ENCODE measurements around the gene BATF. TPM values are rescaled to one million over a fixed set of nuclear protein-coding genes. Genes with fewer than 3 reads are reported as not detected.

BATF gene
- total RNA-seq, 1 experiment from 2014 or later, result not detected

DNA sequence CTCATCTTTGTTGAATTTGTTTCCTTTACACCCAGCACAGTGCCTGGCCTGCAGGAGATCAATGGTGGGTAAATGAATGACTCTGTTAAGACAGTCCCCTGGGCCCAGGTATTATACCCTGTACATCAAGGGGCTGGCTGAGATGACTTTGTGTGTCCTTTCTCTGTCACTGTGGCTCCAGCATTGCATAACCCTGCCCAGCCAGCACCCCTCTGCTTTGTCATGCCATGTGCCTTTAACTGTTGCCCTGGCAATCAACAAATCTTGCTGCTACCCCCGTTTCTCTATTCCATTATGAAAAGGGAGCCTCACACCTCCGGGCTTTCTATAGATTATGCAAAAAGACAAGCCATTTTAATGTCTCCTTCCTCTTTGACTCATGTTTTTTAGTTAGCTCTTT, 48.5 kb downstream of the BATF start:
- Histone ChIP-seq H3K9me3 (ENCODE audit: control insufficient read depth, insufficient read depth, low read depth, low read length) (no peaks in the 10 kb centered on the region), H3K27me3 (ENCODE audit: control insufficient read depth, insufficient read depth, low read length) (no peaks in the 10 kb centered on the region), H3K27ac (ENCODE audit: low read length) (no peak overlapping the region), H3K4me1 (ENCODE audit: control insufficient read depth, insufficient read depth, low read length) (no peaks in the 10 kb centered on the region), H3K4me3 (ENCODE audit: low read depth in 2 of 2, low read length in 2 of 2) (no peak overlapping the region), H3K36me3 (ENCODE audit: control insufficient read depth, insufficient read depth, low read length) (no peaks in the 10 kb centered on the region)
- ATAC-seq (no peak), DNase-seq (ENCODE audit: low read depth, low spot score) (no peak)
- no TSS peak for BruUV-seq (replicated peaks)
- intact Hi-C loops (cut with micrococcal nuclease; ENCODE audit: unreplicated experiment) (no loop called here), in situ Hi-C loops (cut with HindIII; ENCODE audit: low pct_unique_long_range_greater_than_20kb, low sequenced_read_pairs) (no loop called here)
- TF ChIP-seq SIN3A (IDR thresholded peaks at IDR 0.05; ENCODE audit: borderline replicate concordance, insufficient read depth, low read depth, low read length) (no peak), POLR2AphosphoS5 (IDR thresholded peaks at IDR 0.05; ENCODE audit: low read depth, low read length) (no peak)
- TF ChIP-seq, protein P1, sequence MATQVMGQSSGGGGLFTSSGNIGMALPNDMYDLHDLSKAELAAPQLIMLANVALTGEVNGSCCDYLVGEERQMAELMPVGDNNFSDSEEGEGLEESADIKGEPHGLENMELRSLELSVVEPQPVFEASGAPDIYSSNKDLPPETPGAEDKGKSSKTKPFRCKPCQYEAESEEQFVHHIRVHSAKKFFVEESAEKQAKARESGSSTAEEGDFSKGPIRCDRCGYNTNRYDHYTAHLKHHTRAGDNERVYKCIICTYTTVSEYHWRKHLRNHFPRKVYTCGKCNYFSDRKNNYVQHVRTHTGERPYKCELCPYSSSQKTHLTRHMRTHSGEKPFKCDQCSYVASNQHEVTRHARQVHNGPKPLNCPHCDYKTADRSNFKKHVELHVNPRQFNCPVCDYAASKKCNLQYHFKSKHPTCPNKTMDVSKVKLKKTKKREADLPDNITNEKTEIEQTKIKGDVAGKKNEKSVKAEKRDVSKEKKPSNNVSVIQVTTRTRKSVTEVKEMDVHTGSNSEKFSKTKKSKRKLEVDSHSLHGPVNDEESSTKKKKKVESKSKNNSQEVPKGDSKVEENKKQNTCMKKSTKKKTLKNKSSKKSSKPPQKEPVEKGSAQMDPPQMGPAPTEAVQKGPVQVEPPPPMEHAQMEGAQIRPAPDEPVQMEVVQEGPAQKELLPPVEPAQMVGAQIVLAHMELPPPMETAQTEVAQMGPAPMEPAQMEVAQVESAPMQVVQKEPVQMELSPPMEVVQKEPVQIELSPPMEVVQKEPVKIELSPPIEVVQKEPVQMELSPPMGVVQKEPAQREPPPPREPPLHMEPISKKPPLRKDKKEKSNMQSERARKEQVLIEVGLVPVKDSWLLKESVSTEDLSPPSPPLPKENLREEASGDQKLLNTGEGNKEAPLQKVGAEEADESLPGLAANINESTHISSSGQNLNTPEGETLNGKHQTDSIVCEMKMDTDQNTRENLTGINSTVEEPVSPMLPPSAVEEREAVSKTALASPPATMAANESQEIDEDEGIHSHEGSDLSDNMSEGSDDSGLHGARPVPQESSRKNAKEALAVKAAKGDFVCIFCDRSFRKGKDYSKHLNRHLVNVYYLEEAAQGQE (IDR thresholded peaks at IDR 0.05; ENCODE audit: insufficient read depth in 1 of 2, low read depth in 2 of 2, low read length in 1 of 2), result no peak
- ChIA-PET POLR2A (interaction anchor here (0.7 kb wide), 1 partner anchor 91 kb away, joined by 3 read pairs; no protein-coding TSS in a partner anchor), CTCF (no interaction called here)

DNA sequence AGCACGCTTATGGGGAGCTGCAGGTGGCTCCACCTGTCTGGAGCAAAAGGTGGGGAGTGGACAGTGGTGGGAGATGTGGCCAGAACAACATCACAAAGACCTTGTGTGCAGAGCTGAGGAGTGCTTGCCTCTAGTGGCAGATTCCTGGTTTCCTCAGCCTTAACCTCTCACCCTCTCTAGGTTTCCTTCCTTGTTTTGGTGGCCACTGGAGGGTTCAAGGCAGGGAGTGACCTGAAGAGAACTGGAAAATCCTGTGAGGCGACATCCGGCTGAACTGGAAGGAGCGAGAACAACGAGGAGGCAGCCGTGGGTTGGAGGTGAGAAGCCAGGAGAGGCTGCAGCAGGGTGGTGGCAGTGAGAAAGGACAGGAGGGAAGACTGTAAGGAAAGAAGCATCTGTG, 49.8 kb downstream of the BATF start:
- no peak overlapping the region for H3K27ac ChIP-seq (ENCODE audit: low read length)
- no peaks in the 10 kb centered on the region; the same call in 1 of the 2 replicates for H3K4me1 ChIP-seq (ENCODE audit: control insufficient read depth, insufficient read depth, low read length)
- in situ Hi-C loops (cut with HindIII; ENCODE audit: low pct_unique_long_range_greater_than_20kb, low sequenced_read_pairs), result no loop called here
- ChIA-PET POLR2A (no interaction called here), CTCF (no interaction called here)
- TF ChIP-seq TCF7L2 (IDR thresholded peaks at IDR 0.05; ENCODE audit: low read depth, low read length), result no peak
- TF ChIP-seq, protein P1 (IDR thresholded peaks at IDR 0.05; ENCODE audit: insufficient read depth in 1 of 2, low read depth in 2 of 2, low read length in 1 of 2), result no peak
- no peak for TF ChIP-seq SIN3A (IDR thresholded peaks at IDR 0.05; ENCODE audit: borderline replicate concordance, insufficient read depth, low read depth, low read length)
- TF ChIP-seq, protein P2, sequence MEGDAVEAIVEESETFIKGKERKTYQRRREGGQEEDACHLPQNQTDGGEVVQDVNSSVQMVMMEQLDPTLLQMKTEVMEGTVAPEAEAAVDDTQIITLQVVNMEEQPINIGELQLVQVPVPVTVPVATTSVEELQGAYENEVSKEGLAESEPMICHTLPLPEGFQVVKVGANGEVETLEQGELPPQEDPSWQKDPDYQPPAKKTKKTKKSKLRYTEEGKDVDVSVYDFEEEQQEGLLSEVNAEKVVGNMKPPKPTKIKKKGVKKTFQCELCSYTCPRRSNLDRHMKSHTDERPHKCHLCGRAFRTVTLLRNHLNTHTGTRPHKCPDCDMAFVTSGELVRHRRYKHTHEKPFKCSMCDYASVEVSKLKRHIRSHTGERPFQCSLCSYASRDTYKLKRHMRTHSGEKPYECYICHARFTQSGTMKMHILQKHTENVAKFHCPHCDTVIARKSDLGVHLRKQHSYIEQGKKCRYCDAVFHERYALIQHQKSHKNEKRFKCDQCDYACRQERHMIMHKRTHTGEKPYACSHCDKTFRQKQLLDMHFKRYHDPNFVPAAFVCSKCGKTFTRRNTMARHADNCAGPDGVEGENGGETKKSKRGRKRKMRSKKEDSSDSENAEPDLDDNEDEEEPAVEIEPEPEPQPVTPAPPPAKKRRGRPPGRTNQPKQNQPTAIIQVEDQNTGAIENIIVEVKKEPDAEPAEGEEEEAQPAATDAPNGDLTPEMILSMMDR (IDR thresholded peaks at IDR 0.05), result no peak
- TF ChIP-seq POLR2AphosphoS5 (IDR thresholded peaks at IDR 0.05; ENCODE audit: low read depth, low read length), result no peak
- H3K4me3 ChIP-seq (ENCODE audit: low read depth in 2 of 2, low read length in 2 of 2), result no peak overlapping the region
- no peaks in the 10 kb centered on the region for H3K9me3 ChIP-seq (ENCODE audit: control insufficient read depth, insufficient read depth, low read depth, low read length)
- ATAC-seq (no peak), DNase-seq (ENCODE audit: low read depth, low spot score) (no peak)
- intact Hi-C loops (cut with micrococcal nuclease; ENCODE audit: unreplicated experiment), result no loop called here
- H3K27me3 ChIP-seq (ENCODE audit: control insufficient read depth, insufficient read depth, low read length), result no peaks in the 10 kb centered on the region
- BruUV-seq (replicated peaks), result no TSS peak
- no peaks in the 10 kb centered on the region for H3K36me3 ChIP-seq (ENCODE audit: control insufficient read depth, insufficient read depth, low read length)
